ENCODE data around the gene HSPA1L. TPM values are rescaled to one million over a fixed set of nuclear protein-coding genes. Genes with fewer than 3 reads are reported as not detected.

The HSPA1L gene
- total RNA-seq, 1 experiment from 2014 or later: 0.86 TPM

- Histone ChIP-seq H3K36me3 (ENCODE audit: control insufficient read depth, insufficient read depth, low read length) (no peaks in the 10 kb centered on the region), H3K27me3 (replicated peaks; ENCODE audit: control insufficient read depth, insufficient read depth, low read length) (no peaks in the 10 kb centered on the region), H3K4me3 (ENCODE audit: low read depth, low read length) (no peak overlapping the region), H3K9me3 (no peaks in the 10 kb centered on the region), H3K4me1 (peaks cover 17% of the 10 kb centered on the region)
- Mint-ChIP-seq H3K9me3 (ENCODE audit: unreplicated experiment) (no peaks in the 10 kb centered on the region), H3K27me3 (ENCODE audit: insufficient read depth, unreplicated experiment) (no peaks in the 10 kb centered on the region), H3K4me3 (ENCODE audit: unreplicated experiment) (no peak overlapping the region), H3K4me1 (ENCODE audit: low read depth, unreplicated experiment) (peaks cover 5% of the 10 kb centered on the region), H3K27ac (ENCODE audit: unreplicated experiment) (peak overlapping the region; percentile 59), H3K36me3 (ENCODE audit: insufficient read depth, unreplicated experiment) (peaks cover 40% of the 10 kb centered on the region)
- ChIA-PET POLR2A (no interaction called here), CTCF (no interaction called here)
- TF ChIP-seq CTCF (IDR thresholded peaks at IDR 0.05; ENCODE audit: insufficient read depth in 1 of 2, low read depth in 1 of 2, low read length in 1 of 2, severe bottlenecking in 1 of 2, unreplicated experiment in 1 of 2): no peak
- DNase-seq: no peak
- intact Hi-C loops (cut with micrococcal nuclease; ENCODE audit: unreplicated experiment): no loop called here
- no TSS peak for BruUV-seq (replicated peaks)
These were observed 36.9 kb downstream of the HSPA1L start for GRCh38 chr6:31778193-31778592.

- no peak overlapping the region for H3K4me3 Mint-ChIP-seq (ENCODE audit: unreplicated experiment)
- BruUV-seq (replicated peaks): no TSS peak
- no peak for TF ChIP-seq CTCF (IDR thresholded peaks at IDR 0.05; ENCODE audit: insufficient read depth in 1 of 2, low read depth in 1 of 2, low read length in 1 of 2, severe bottlenecking in 1 of 2, unreplicated experiment in 1 of 2)
- H3K9me3 Mint-ChIP-seq (ENCODE audit: unreplicated experiment): no peaks in the 10 kb centered on the region
- ChIA-PET POLR2A (interaction anchor here (0.5 to 0.7 kb wide), 2 partner anchors 29 to 117 kb away, joined by 3 to 5 read pairs; partner anchors contain the start of genes C6orf47 and LSM2), CTCF (no interaction called here)
- no peaks in the 10 kb centered on the region for H3K9me3 ChIP-seq
- no peaks in the 10 kb centered on the region for H3K27me3 Mint-ChIP-seq (ENCODE audit: insufficient read depth, unreplicated experiment)
- peak overlapping the region; percentile 59 for H3K27ac Mint-ChIP-seq (ENCODE audit: unreplicated experiment)
- H3K4me1 Mint-ChIP-seq (ENCODE audit: low read depth, unreplicated experiment): peaks cover 5% of the 10 kb centered on the region
- no peaks in the 10 kb centered on the region for H3K27me3 ChIP-seq (replicated peaks; ENCODE audit: control insufficient read depth, insufficient read depth, low read length)
- no peak for DNase-seq
- intact Hi-C loops (cut with micrococcal nuclease; ENCODE audit: unreplicated experiment): loop anchor here (1.0 kb wide), 1 partner anchor 14 kb away; no protein-coding TSS in a partner anchor
- H3K4me1 ChIP-seq: peaks cover 23% of the 10 kb centered on the region
- no peak overlapping the region for H3K4me3 ChIP-seq (ENCODE audit: low read depth, low read length)
- peaks cover 35% of the 10 kb centered on the region for H3K36me3 Mint-ChIP-seq (ENCODE audit: insufficient read depth, unreplicated experiment)
- no peaks in the 10 kb centered on the region for H3K36me3 ChIP-seq (ENCODE audit: control insufficient read depth, insufficient read depth, low read length)
These were observed 37.4 kb downstream of the HSPA1L start for GRCh38 chr6:31777667-31778050.

- Histone ChIP-seq H3K9me3 (no peaks in the 10 kb centered on the region), H3K27me3 (replicated peaks; ENCODE audit: control insufficient read depth, insufficient read depth, low read length) (no peaks in the 10 kb centered on the region), H3K36me3 (ENCODE audit: control insufficient read depth, insufficient read depth, low read length) (no peaks in the 10 kb centered on the region), H3K4me3 (ENCODE audit: low read depth, low read length) (no peak within 1 kb of the TSS), H3K4me1 (peaks cover 23% of the 10 kb centered on the region)
- TF ChIP-seq CTCF (IDR thresholded peaks at IDR 0.05; ENCODE audit: insufficient read depth in 1 of 2, low read depth in 1 of 2, low read length in 1 of 2, severe bottlenecking in 1 of 2, unreplicated experiment in 1 of 2): no peak
- ChIA-PET CTCF (no interaction called here), POLR2A (interaction anchor here (0.5 to 0.7 kb wide), 2 partner anchors 30 to 117 kb away, joined by 3 to 5 read pairs; partner anchors contain the start of genes C6orf47 and LSM2)
- Mint-ChIP-seq H3K27ac (ENCODE audit: unreplicated experiment) (peak within 1 kb of the TSS; percentile 59), H3K4me3 (ENCODE audit: unreplicated experiment) (no peak within 1 kb of the TSS), H3K4me1 (ENCODE audit: low read depth, unreplicated experiment) (peaks cover 5% of the 10 kb centered on the region), H3K9me3 (ENCODE audit: unreplicated experiment) (no peaks in the 10 kb centered on the region), H3K36me3 (ENCODE audit: insufficient read depth, unreplicated experiment) (peaks cover 30% of the 10 kb centered on the region), H3K27me3 (ENCODE audit: insufficient read depth, unreplicated experiment) (no peaks in the 10 kb centered on the region)
- peak; percentile 69 to 85 for DNase-seq
- intact Hi-C loops (cut with micrococcal nuclease; ENCODE audit: unreplicated experiment): loop anchor here (1.0 kb wide), 1 partner anchor 14 kb away; no protein-coding TSS in a partner anchor
- no TSS peak for BruUV-seq (replicated peaks)
These were observed 38.0 kb downstream of the HSPA1L start, which contains the start of gene VWA7 for GRCh38 chr6:31776989-31777666. VWA7 (minus strand) TSS chr6:31777328; CDS start chr6:31776779, 549 bp downstream.
